ENCODE results near the gene SORCS2. TPM values are rescaled to one million over a fixed set of nuclear protein-coding genes. Genes with fewer than 3 reads are reported as not detected.

The SORCS2 gene
- total and polyA plus RNA-seq, 9 donors = 7.4 to 24.9 (median 13.0) TPM

GRCh38 chr4:7367406-7367805, 175.1 kb downstream of the SORCS2 start:
- H3K9me3 ChIP-seq (replicated peaks; ENCODE audit: control insufficient read depth, low read depth, low read length) = no peaks in the 10 kb centered on the region
- H3K36me3 ChIP-seq (ENCODE audit: control insufficient read depth, insufficient read depth, low read length) = no peaks in the 10 kb centered on the region
- DNase-seq = no peak
- peaks cover 44% of the 10 kb centered on the region for H3K27me3 ChIP-seq (ENCODE audit: control insufficient read depth, insufficient read depth, low read length)
- no peak overlapping the region for H3K4me3 ChIP-seq (ENCODE audit: low read length)
- H3K27ac ChIP-seq (ENCODE audit: low read length) = no peak overlapping the region
- WGBS (ENCODE audit: insufficient coverage) = 54% methylated on average over 12 of the region's 13 CpGs
- H3K4me1 ChIP-seq (ENCODE audit: control insufficient read depth, insufficient read depth, low read length) = peaks cover 45% of the 10 kb centered on the region

DNA sequence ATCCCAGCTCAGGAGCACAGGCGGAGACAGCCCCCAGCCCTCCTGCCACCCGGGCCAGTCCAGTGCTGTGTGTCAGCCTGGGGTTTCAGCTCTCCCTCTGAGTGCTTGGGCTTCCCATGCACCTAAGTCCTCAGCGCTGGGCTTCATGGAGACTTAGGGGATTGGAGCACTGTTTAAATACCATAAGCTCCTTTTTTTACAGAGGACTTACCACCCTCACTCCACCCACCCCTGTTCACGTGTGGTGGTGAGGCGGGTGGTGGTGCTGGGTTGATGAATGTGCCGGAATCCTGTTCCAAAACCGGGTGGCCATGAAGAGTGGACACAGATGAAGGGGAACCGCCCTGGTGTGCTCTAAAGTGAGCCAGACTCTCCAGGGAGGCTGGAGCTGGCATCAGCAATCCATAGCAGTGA, 175.5 kb downstream of the SORCS2 start:
- no peak overlapping the region for H3K4me3 ChIP-seq (ENCODE audit: low read length)
- no peak overlapping the region for H3K27ac ChIP-seq (ENCODE audit: low read length)
- no peak for DNase-seq
- H3K4me1 ChIP-seq (ENCODE audit: control insufficient read depth, insufficient read depth, low read length) = peaks cover 44% of the 10 kb centered on the region
- 29% methylated on average over 3 of the region's 8 CpGs for WGBS (ENCODE audit: insufficient coverage)
- H3K9me3 ChIP-seq (replicated peaks; ENCODE audit: control insufficient read depth, low read depth, low read length) = no peaks in the 10 kb centered on the region
- H3K36me3 ChIP-seq (ENCODE audit: control insufficient read depth, insufficient read depth, low read length) = no peaks in the 10 kb centered on the region
- H3K27me3 ChIP-seq (ENCODE audit: control insufficient read depth, insufficient read depth, low read length) = peaks cover 44% of the 10 kb centered on the region

GRCh38 chr4:7368296-7368695, 176.0 kb downstream of the SORCS2 start:
- Histone ChIP-seq H3K9me3 (replicated peaks; ENCODE audit: control insufficient read depth, low read depth, low read length) (no peaks in the 10 kb centered on the region), H3K36me3 (ENCODE audit: control insufficient read depth, insufficient read depth, low read length) (no peaks in the 10 kb centered on the region), H3K27me3 (ENCODE audit: control insufficient read depth, insufficient read depth, low read length) (peaks cover 44% of the 10 kb centered on the region), H3K4me1 (ENCODE audit: control insufficient read depth, insufficient read depth, low read length) (peaks cover 44% of the 10 kb centered on the region), H3K4me3 (ENCODE audit: low read length) (no peak overlapping the region), H3K27ac (ENCODE audit: low read length) (no peak overlapping the region)
- WGBS (ENCODE audit: insufficient coverage) = 82% methylated on average over 7 of the region's 7 CpGs
- DNase-seq = no peak

DNA sequence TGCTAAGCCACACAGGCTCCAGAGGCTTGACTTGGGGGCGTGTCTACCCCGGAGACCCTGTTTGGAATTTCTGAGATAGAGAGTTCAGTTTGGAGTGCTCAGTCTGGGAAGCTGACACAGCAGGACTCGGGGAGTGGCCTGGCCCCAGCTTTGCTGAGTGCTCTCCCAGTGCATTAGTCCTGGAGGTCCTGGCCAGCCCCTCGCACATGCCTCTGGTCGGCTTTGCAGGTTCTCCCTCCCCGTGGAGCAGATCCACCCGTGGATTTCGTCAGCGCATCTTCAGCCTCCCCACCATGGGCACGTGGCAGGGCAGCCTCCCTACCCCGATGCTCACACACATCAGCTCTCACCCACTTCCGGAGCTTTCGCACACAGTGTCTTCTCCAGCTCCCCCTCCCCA, 177.2 kb downstream of the SORCS2 start:
- H3K4me1 ChIP-seq (ENCODE audit: control insufficient read depth, insufficient read depth, low read length) = peaks cover 44% of the 10 kb centered on the region
- H3K4me3 ChIP-seq (ENCODE audit: low read length) = no peak overlapping the region
- DNase-seq = no peak
- no peak overlapping the region for H3K27ac ChIP-seq (ENCODE audit: low read length)
- 71% methylated on average over 10 of the region's 13 CpGs for WGBS (ENCODE audit: insufficient coverage)
- no peaks in the 10 kb centered on the region for H3K9me3 ChIP-seq (replicated peaks; ENCODE audit: control insufficient read depth, low read depth, low read length)
- H3K36me3 ChIP-seq (ENCODE audit: control insufficient read depth, insufficient read depth, low read length) = no peaks in the 10 kb centered on the region
- peaks cover 44% of the 10 kb centered on the region for H3K27me3 ChIP-seq (ENCODE audit: control insufficient read depth, insufficient read depth, low read length)

- Histone ChIP-seq H3K9me3 (replicated peaks; ENCODE audit: control insufficient read depth, low read depth, low read length) (no peaks in the 10 kb centered on the region), H3K36me3 (ENCODE audit: control insufficient read depth, insufficient read depth, low read length) (no peaks in the 10 kb centered on the region), H3K4me1 (ENCODE audit: control insufficient read depth, insufficient read depth, low read length) (peaks cover 44% of the 10 kb centered on the region), H3K27me3 (ENCODE audit: control insufficient read depth, insufficient read depth, low read length) (peaks cover 39% of the 10 kb centered on the region), H3K27ac (ENCODE audit: low read length) (no peak overlapping the region), H3K4me3 (ENCODE audit: low read length) (no peak overlapping the region)
- WGBS (ENCODE audit: insufficient coverage) = 91% methylated on average over 6 of the region's 7 CpGs
- DNase-seq = no peak
These were observed 177.7 kb downstream of the SORCS2 start for GRCh38 chr4:7370038-7370437.

- no peak overlapping the region for H3K27ac ChIP-seq (ENCODE audit: low read length)
- no peaks in the 10 kb centered on the region for H3K9me3 ChIP-seq (replicated peaks; ENCODE audit: control insufficient read depth, low read depth, low read length)
- peaks cover 41% of the 10 kb centered on the region for H3K4me1 ChIP-seq (ENCODE audit: control insufficient read depth, insufficient read depth, low read length)
- no peaks in the 10 kb centered on the region for H3K36me3 ChIP-seq (ENCODE audit: control insufficient read depth, insufficient read depth, low read length)
- DNase-seq = no peak
- peaks cover 36% of the 10 kb centered on the region for H3K27me3 ChIP-seq (ENCODE audit: control insufficient read depth, insufficient read depth, low read length)
- H3K4me3 ChIP-seq (ENCODE audit: low read length) = no peak overlapping the region
- WGBS (ENCODE audit: insufficient coverage) = 65% methylated on average over 20 of the region's 31 CpGs
These were observed 179.0 kb downstream of the SORCS2 start for GRCh38 chr4:7371210-7371941.

GRCh38 chr4:7372673-7373072, 180.3 kb downstream of the SORCS2 start:
- Histone ChIP-seq H3K36me3 (ENCODE audit: control insufficient read depth, insufficient read depth, low read length) (no peaks in the 10 kb centered on the region), H3K9me3 (replicated peaks; ENCODE audit: control insufficient read depth, low read depth, low read length) (no peaks in the 10 kb centered on the region), H3K27ac (ENCODE audit: low read length) (no peak overlapping the region), H3K27me3 (ENCODE audit: control insufficient read depth, insufficient read depth, low read length) (peaks cover 23% of the 10 kb centered on the region), H3K4me1 (ENCODE audit: control insufficient read depth, insufficient read depth, low read length) (peaks cover 40% of the 10 kb centered on the region), H3K4me3 (ENCODE audit: low read length) (no peak overlapping the region)
- 79% methylated on average over 9 of the region's 13 CpGs for WGBS (ENCODE audit: insufficient coverage)
- DNase-seq = no peak

- Histone ChIP-seq H3K36me3 (ENCODE audit: control insufficient read depth, insufficient read depth, low read length) (no peaks in the 10 kb centered on the region), H3K4me3 (ENCODE audit: low read length) (no peak overlapping the region), H3K27ac (ENCODE audit: low read length) (no peak overlapping the region), H3K4me1 (ENCODE audit: control insufficient read depth, insufficient read depth, low read length) (peaks cover 33% of the 10 kb centered on the region), H3K9me3 (replicated peaks; ENCODE audit: control insufficient read depth, low read depth, low read length) (no peaks in the 10 kb centered on the region), H3K27me3 (ENCODE audit: control insufficient read depth, insufficient read depth, low read length) (peaks cover 14% of the 10 kb centered on the region)
- WGBS (ENCODE audit: insufficient coverage) = 89% methylated on average over 8 of the region's 10 CpGs
- DNase-seq = no peak
These were observed 182.2 kb downstream of the SORCS2 start for GRCh38 chr4:7374571-7374970.

DNA sequence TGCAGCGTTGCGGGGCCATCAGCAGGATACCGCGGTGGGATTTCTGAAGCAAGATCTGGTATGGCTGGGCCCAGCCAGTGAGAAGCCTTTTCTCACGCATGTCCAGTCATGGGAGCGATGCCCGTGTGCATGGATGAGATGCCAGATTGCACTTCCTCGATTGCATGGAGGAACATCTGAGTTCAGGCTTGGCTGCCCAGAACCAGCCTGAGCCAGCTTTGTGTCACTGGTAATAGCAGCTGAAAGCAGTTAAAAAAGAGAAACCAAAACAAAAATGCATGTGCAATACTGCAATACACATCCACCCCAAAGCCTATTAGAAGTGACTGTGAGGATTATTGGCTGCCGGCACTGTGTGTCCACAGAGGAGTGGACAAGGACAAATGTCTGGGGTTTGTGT, 183.1 kb downstream of the SORCS2 start:
- H3K27ac ChIP-seq (ENCODE audit: low read length) = peak overlapping the region; percentile 37
- no peaks in the 10 kb centered on the region for H3K36me3 ChIP-seq (ENCODE audit: control insufficient read depth, insufficient read depth, low read length)
- DNase-seq = peak; percentile 77
- H3K4me3 ChIP-seq (ENCODE audit: low read length) = no peak overlapping the region
- WGBS (ENCODE audit: insufficient coverage) = 66% methylated on average over 8 of the region's 9 CpGs
- H3K27me3 ChIP-seq (ENCODE audit: control insufficient read depth, insufficient read depth, low read length) = peaks cover 12% of the 10 kb centered on the region
- H3K4me1 ChIP-seq (ENCODE audit: control insufficient read depth, insufficient read depth, low read length) = peaks cover 37% of the 10 kb centered on the region
- no peaks in the 10 kb centered on the region for H3K9me3 ChIP-seq (replicated peaks; ENCODE audit: control insufficient read depth, low read depth, low read length)

DNA sequence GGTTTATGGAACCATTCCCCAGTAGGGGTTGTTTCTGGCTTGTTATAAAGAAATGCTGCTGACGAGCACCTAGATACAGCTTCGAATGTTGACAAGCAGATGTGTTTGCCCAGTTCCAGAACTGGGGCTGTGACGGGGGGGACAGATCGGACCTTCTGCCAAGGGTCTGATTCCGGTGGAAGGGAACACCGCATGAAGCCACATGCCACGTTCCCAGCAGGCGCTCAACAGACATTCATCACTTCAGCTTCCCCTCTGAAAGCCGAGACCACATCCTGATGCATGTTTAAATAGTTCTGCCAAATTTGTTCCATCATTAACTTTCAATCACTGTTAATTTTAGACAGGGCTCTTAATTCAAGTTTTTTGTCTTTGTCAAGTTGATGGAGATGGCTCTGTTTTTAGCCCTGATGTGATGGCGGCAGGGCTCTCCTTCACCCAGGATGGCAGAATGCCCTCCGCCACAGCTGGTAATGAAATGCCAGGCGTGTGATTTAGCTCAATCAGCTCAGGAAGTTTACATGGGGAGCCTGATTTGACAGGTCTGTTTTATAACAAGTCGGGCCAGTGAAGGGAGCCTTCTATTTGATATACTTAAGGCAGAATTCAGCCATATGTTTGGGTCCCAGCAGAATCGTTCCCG, 185.0 kb downstream of the SORCS2 start:
- H3K27me3 ChIP-seq (ENCODE audit: control insufficient read depth, insufficient read depth, low read length) = peaks cover 5% of the 10 kb centered on the region
- WGBS (ENCODE audit: insufficient coverage) = 42% methylated on average over 6 of the region's 15 CpGs
- no peaks in the 10 kb centered on the region for H3K36me3 ChIP-seq (ENCODE audit: control insufficient read depth, insufficient read depth, low read length)
- no peak overlapping the region for H3K4me3 ChIP-seq (ENCODE audit: low read length)
- no peak for DNase-seq
- peaks cover 43% of the 10 kb centered on the region for H3K4me1 ChIP-seq (ENCODE audit: control insufficient read depth, insufficient read depth, low read length)
- no peak overlapping the region for H3K27ac ChIP-seq (ENCODE audit: low read length)
- no peaks in the 10 kb centered on the region for H3K9me3 ChIP-seq (replicated peaks; ENCODE audit: control insufficient read depth, low read depth, low read length)
